ENCODE results near the gene WFDC10A.
"Not testable (repeated sequence)": the region's sequence is repeated elsewhere in the genome, so short reads cannot be mapped to it uniquely, and the experiment has no call there.

The WFDC10A gene

GRCh38 chr20:45647441-45648050 lies 18.0 kb downstream of the WFDC10A start:
- DNase-seq (ENCODE audit: low read depth in 2 of 2), result no peak

GRCh38 chr20:45649312-45649863 lies 19.8 kb downstream of the WFDC10A start:
- DNase-seq (ENCODE audit: low read depth in 2 of 2), result no peak

DNA sequence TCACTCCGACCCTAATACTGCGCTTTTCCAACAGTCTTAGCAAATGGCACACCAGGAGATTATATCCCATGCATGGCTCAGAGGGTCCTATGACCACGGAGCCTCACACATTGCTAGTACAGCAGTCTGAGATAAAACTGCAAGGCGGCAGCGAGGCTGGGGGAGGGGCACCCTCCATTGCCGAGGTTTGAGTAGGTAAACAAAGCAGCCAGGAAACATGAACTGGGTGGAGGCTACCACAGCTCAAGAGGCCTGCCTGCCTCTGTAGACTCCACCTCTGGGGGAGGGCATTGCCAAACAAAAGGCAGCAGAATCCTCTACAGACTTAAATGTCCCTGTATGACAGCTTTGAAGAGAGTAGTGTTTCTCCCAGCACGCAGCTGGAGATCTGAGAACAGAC lies 22.2 kb downstream of the WFDC10A start:
- not testable (repeated sequence) for DNase-seq (ENCODE audit: low read depth in 2 of 2)

DNA sequence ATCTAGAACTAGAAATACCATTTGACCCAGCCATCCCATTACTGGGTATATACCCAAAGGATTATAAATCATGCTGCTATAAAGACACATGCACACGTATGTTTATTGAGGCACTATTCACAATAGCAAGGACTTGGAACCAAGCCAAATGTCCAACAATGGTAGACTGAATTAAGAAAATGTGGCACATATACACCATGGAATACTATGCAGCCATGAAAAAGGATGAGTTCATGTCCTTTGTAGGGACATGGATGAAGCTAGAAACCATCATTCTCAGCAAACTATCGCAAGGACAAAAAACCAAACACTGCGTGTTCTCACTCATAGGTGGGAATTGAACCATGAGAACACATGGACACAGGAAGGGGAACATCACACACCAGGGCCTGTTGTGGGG lies 27.5 kb downstream of the WFDC10A start:
- not testable (repeated sequence) for DNase-seq (ENCODE audit: low read depth in 2 of 2)

DNA sequence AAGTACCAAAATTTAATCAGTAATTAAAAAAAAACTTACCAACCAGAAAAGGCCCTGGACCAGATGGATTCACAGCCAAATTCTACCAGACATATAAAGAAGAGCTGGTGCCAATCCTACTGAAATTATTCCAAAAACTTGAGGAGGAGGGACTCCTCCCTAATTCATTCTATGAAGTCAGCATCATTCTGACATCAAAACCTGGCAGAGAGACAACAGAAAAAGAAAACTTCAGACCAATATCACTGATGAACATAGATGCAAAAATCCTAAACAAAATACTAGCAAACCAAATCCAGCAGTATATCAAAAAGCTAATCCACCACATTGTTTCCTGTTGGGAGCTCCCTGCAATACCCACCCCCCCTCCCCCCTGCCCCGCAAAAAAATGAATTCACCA lies 40.6 kb downstream of the WFDC10A start, which contains the start of gene WFDC11:
Gene WFDC11 (minus strand): TSS at position 101 of the 400 bp plus-strand sequence. CDS start 19,639 bp downstream, outside the sequence.
- DNase-seq (ENCODE audit: low read depth in 2 of 2), result no peak

DNA sequence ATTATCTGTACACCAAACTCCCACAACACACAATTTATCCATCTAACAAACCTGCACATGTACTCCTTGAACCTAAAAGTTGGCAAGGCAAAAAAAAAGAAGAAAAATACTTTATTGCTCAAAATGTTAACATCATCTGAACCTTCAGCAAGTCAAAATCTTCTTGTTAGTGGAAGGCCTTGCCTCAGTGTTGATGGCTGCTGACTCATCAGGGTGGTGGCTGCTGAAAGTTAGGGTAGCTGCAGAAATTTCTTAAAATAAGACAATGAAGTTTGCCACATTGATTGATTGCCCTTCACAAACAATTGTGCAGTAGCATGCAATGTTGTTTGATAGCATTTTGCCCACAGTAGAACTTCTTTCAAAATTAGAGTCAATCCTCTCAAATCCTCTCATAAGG lies 43.2 kb downstream of the WFDC10A start:
- DNase-seq (ENCODE audit: low read depth in 2 of 2), result no peak

GRCh38 chr20:45679650-45680049 lies 50.1 kb downstream of the WFDC10A start:
- no peak for DNase-seq (ENCODE audit: low read depth in 2 of 2)

Measured in stimulated activated CD4-positive, alpha-beta T cell treated with anti-CD3 and anti-CD28 coated beads, Interleukin-15, amount 100 ng/mL, for 48 hours (primary cell).